ENCODE data around the gene HOMER3. TPM values are rescaled to one million over a fixed set of nuclear protein-coding genes. Genes with fewer than 3 reads are reported as not detected.

HOMER3 gene
- total and polyA plus RNA-seq, 2 of the 13 experiments (the other 11 are each of a cell fraction or from before 2014, with no cell fraction given), result 21.3 to 27.3 TPM

DNA sequence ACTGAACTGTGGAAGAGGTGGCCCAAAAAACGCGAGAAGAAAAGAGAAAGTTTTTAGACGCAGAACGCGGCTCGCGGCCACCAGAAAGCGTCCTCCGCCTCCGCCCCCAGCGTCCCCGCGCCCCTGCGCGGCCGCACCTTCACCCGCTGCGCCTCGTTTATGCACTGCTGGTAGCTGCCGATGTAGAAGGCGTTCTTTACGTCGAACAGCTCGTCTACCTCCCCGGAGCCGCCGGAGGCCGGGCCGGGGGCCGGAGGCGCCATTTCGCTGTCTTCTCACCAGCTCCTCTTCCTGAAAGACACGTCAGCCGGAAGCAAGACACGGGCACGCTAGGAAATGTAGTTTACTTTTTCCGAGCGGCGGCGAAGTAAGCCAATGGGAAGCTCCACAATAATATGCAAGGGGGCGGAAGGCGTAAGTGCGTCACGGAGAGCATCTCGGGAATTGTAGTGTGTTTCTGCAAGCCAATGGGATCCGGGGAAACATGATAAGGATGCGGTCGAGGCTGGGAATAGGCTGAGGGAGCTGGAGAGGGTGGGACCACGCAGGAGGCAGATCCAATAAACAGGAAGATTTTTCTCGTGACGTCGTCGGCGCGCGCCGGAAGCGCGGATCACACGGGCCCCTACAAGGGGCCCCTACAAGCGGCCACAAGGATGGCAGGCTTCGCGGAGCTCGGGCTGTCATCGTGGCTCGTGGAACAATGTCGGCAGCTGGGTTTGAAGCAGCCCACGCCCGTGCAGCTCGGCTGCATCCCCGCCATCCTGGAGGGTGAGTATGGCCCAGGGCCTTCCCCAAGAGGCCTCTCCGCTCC is 21.7 kb downstream of the HOMER3 start, which contains the start of the genes COPE and DDX49 (continued):
- TF ChIP-seq, protein P1, sequence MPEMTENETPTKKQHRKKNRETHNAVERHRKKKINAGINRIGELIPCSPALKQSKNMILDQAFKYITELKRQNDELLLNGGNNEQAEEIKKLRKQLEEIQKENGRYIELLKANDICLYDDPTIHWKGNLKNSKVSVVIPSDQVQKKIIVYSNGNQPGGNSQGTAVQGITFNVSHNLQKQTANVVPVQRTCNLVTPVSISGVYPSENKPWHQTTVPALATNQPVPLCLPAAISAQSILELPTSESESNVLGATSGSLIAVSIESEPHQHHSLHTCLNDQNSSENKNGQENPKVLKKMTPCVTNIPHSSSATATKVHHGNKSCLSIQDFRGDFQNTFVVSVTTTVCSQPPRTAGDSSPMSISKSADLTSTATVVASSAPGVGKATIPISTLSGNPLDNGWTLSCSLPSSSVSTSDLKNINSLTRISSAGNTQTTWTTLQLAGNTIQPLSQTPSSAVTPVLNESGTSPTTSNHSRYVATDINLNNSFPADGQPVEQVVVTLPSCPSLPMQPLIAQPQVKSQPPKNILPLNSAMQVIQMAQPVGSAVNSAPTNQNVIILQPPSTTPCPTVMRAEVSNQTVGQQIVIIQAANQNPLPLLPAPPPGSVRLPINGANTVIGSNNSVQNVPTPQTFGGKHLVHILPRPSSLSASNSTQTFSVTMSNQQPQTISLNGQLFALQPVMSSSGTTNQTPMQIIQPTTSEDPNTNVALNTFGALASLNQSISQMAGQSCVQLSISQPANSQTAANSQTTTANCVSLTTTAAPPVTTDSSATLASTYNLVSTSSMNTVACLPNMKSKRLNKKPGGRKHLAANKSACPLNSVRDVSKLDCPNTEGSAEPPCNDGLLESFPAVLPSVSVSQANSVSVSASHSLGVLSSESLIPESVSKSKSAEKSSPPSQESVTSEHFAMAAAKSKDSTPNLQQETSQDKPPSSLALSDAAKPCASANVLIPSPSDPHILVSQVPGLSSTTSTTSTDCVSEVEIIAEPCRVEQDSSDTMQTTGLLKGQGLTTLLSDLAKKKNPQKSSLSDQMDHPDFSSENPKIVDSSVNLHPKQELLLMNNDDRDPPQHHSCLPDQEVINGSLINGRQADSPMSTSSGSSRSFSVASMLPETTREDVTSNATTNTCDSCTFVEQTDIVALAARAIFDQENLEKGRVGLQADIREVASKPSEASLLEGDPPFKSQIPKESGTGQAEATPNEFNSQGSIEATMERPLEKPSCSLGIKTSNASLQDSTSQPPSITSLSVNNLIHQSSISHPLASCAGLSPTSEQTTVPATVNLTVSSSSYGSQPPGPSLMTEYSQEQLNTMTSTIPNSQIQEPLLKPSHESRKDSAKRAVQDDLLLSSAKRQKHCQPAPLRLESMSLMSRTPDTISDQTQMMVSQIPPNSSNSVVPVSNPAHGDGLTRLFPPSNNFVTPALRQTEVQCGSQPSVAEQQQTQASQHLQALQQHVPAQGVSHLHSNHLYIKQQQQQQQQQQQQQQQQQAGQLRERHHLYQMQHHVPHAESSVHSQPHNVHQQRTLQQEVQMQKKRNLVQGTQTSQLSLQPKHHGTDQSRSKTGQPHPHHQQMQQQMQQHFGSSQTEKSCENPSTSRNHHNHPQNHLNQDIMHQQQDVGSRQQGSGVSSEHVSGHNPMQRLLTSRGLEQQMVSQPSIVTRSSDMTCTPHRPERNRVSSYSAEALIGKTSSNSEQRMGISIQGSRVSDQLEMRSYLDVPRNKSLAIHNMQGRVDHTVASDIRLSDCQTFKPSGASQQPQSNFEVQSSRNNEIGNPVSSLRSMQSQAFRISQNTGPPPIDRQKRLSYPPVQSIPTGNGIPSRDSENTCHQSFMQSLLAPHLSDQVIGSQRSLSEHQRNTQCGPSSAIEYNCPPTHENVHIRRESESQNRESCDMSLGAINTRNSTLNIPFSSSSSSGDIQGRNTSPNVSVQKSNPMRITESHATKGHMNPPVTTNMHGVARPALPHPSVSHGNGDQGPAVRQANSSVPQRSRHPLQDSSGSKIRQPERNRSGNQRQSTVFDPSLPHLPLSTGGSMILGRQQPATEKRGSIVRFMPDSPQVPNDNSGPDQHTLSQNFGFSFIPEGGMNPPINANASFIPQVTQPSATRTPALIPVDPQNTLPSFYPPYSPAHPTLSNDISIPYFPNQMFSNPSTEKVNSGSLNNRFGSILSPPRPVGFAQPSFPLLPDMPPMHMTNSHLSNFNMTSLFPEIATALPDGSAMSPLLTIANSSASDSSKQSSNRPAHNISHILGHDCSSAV (CRISPR knock-in tag; IDR thresholded peaks at IDR 0.05; ENCODE audit: borderline replicate concordance), result no peak
- TF ChIP-seq, protein P2, sequence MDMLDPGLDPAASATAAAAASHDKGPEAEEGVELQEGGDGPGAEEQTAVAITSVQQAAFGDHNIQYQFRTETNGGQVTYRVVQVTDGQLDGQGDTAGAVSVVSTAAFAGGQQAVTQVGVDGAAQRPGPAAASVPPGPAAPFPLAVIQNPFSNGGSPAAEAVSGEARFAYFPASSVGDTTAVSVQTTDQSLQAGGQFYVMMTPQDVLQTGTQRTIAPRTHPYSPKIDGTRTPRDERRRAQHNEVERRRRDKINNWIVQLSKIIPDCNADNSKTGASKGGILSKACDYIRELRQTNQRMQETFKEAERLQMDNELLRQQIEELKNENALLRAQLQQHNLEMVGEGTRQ (IDR thresholded peaks at IDR 0.05; ENCODE audit: low read depth, low read length), result peak; percentile 44; the same call in 1 of the 2 replicates
- TF ChIP-seq, protein P2 (CRISPR knock-in tag; IDR thresholded peaks at IDR 0.05; ENCODE audit: borderline replicate concordance), result no peak; the same call in 1 of the 2 replicates
- TF ChIP-seq JUN (CRISPR knock-in tag; IDR thresholded peaks at IDR 0.05), result no peak
- no peak for TF ChIP-seq MBD4 (IDR thresholded peaks at IDR 0.05; ENCODE audit: borderline replicate concordance, low read length)
- TF ChIP-seq, protein P3, sequence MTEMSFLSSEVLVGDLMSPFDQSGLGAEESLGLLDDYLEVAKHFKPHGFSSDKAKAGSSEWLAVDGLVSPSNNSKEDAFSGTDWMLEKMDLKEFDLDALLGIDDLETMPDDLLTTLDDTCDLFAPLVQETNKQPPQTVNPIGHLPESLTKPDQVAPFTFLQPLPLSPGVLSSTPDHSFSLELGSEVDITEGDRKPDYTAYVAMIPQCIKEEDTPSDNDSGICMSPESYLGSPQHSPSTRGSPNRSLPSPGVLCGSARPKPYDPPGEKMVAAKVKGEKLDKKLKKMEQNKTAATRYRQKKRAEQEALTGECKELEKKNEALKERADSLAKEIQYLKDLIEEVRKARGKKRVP (CRISPR knock-in tag; IDR thresholded peaks at IDR 0.05), result peak in 1 of 2 experiments; percentile 46; a peak in 1 of 4 replicates
- TF ChIP-seq, protein P4, sequence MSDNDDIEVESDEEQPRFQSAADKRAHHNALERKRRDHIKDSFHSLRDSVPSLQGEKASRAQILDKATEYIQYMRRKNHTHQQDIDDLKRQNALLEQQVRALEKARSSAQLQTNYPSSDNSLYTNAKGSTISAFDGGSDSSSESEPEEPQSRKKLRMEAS (IDR thresholded peaks at IDR 0.05), result peak; percentile 86
- TF ChIP-seq, protein P5, sequence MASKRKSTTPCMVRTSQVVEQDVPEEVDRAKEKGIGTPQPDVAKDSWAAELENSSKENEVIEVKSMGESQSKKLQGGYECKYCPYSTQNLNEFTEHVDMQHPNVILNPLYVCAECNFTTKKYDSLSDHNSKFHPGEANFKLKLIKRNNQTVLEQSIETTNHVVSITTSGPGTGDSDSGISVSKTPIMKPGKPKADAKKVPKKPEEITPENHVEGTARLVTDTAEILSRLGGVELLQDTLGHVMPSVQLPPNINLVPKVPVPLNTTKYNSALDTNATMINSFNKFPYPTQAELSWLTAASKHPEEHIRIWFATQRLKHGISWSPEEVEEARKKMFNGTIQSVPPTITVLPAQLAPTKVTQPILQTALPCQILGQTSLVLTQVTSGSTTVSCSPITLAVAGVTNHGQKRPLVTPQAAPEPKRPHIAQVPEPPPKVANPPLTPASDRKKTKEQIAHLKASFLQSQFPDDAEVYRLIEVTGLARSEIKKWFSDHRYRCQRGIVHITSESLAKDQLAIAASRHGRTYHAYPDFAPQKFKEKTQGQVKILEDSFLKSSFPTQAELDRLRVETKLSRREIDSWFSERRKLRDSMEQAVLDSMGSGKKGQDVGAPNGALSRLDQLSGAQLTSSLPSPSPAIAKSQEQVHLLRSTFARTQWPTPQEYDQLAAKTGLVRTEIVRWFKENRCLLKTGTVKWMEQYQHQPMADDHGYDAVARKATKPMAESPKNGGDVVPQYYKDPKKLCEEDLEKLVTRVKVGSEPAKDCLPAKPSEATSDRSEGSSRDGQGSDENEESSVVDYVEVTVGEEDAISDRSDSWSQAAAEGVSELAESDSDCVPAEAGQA (IDR thresholded peaks at IDR 0.05; ENCODE audit: low read depth), result peak; percentile 77; the same call in 1 of the 2 replicates
- TF ChIP-seq, protein P5 (CRISPR knock-in tag; IDR thresholded peaks at IDR 0.05; ENCODE audit: borderline replicate concordance), result no peak
